Measurements from ENCODE around the gene ACAP3.
"Not testable (repeated sequence)": the region's sequence is repeated elsewhere in the genome, so short reads cannot be mapped to it uniquely, and the experiment has no call there.

ACAP3 gene

GRCh38 chr1:1262758-1263157 lies 45.0 kb downstream of the ACAP3 start:
- DNase-seq (ENCODE audit: low spot score): no peak

- DNase-seq (ENCODE audit: low spot score): no peak
Measured at GRCh38 chr1:1262071-1262470, 45.7 kb downstream of the ACAP3 start.

GRCh38 chr1:1260843-1261560 lies 46.7 kb downstream of the ACAP3 start:
- DNase-seq (ENCODE audit: low spot score): no peak

- no peak for DNase-seq (ENCODE audit: low spot score)
Measured at GRCh38 chr1:1259951-1260600, 47.7 kb downstream of the ACAP3 start.

- no peak for DNase-seq (ENCODE audit: low spot score)
Measured at GRCh38 chr1:1259540-1259939, 48.2 kb downstream of the ACAP3 start.

GRCh38 chr1:1259119-1259488 lies 48.6 kb downstream of the ACAP3 start:
- DNase-seq (ENCODE audit: low spot score): no peak

GRCh38 chr1:1256956-1257871 lies 50.5 kb downstream of the ACAP3 start:
- no peak for DNase-seq (ENCODE audit: low spot score)

GRCh38 chr1:1255611-1256010 lies 52.1 kb downstream of the ACAP3 start:
- DNase-seq (ENCODE audit: low spot score): no peak

- no peak for DNase-seq (ENCODE audit: low spot score)
Measured at GRCh38 chr1:1255078-1255477, 52.7 kb downstream of the ACAP3 start.

GRCh38 chr1:1254667-1254998 lies 53.1 kb downstream of the ACAP3 start:
- no peak for DNase-seq (ENCODE audit: low spot score)

- no peak for DNase-seq (ENCODE audit: low spot score)
Measured at GRCh38 chr1:1253972-1254666, 53.6 kb downstream of the ACAP3 start.

- no peak for DNase-seq (ENCODE audit: low spot score)
Measured at GRCh38 chr1:1253314-1253713, 54.4 kb downstream of the ACAP3 start.

- DNase-seq (ENCODE audit: low spot score): no peak
Measured at GRCh38 chr1:1250786-1251284, 56.9 kb downstream of the ACAP3 start.

- not testable (repeated sequence) for DNase-seq (ENCODE audit: low spot score)
Measured at GRCh38 chr1:1248009-1248913, 59.5 kb downstream of the ACAP3 start.

GRCh38 chr1:1247341-1247913 lies 60.3 kb downstream of the ACAP3 start:
- no peak for DNase-seq (ENCODE audit: low spot score)

GRCh38 chr1:1246577-1247340 lies 61.0 kb downstream of the ACAP3 start, which contains the start of gene C1QTNF12:
Gene C1QTNF12 (minus strand): TSS chr1:1246722. CDS start chr1:1246690, 32 bp downstream.
- DNase-seq (ENCODE audit: low spot score): peak; percentile 37

- DNase-seq (ENCODE audit: low spot score): no peak
Measured at GRCh38 chr1:1245817-1246576, 61.7 kb downstream of the ACAP3 start.

GRCh38 chr1:1245178-1245816 lies 62.4 kb downstream of the ACAP3 start:
- DNase-seq (ENCODE audit: low spot score): no peak
